ENCODE measurements around the gene UNC13B.

The UNC13B gene

GRCh38 chr9:35374436-35374835 is 212.6 kb downstream of the UNC13B start:
- TF ChIP-seq FOXP2 (optimal IDR thresholded peaks at IDR 0.05; ENCODE audit: borderline replicate concordance, extremely low read depth, extremely low read length, insufficient read depth) (no peak), TAF1 (IDR thresholded peaks at IDR 0.05; ENCODE audit: borderline replicate concordance, insufficient read depth, low read length) (no peak), SIN3A (IDR thresholded peaks at IDR 0.05; ENCODE audit: borderline replicate concordance, insufficient read depth, low read length) (no peak), REST (IDR thresholded peaks at IDR 0.05; ENCODE audit: insufficient read depth in 1 of 2, low read depth in 2 of 2, low read length in 2 of 2) (no peak), POLR2AphosphoS5 (IDR thresholded peaks at IDR 0.05; ENCODE audit: low read depth, low read length) (no peak)

GRCh38 chr9:35374910-35375309 is 213.1 kb downstream of the UNC13B start:
- no peak for TF ChIP-seq TAF1 (IDR thresholded peaks at IDR 0.05; ENCODE audit: borderline replicate concordance, insufficient read depth, low read length)
- no peak for TF ChIP-seq SIN3A (IDR thresholded peaks at IDR 0.05; ENCODE audit: borderline replicate concordance, insufficient read depth, low read length)
- TF ChIP-seq REST (IDR thresholded peaks at IDR 0.05; ENCODE audit: insufficient read depth in 1 of 2, low read depth in 2 of 2, low read length in 2 of 2): no peak
- no peak for TF ChIP-seq FOXP2 (optimal IDR thresholded peaks at IDR 0.05; ENCODE audit: borderline replicate concordance, extremely low read depth, extremely low read length, insufficient read depth)
- TF ChIP-seq POLR2AphosphoS5 (IDR thresholded peaks at IDR 0.05; ENCODE audit: low read depth, low read length): no peak

DNA sequence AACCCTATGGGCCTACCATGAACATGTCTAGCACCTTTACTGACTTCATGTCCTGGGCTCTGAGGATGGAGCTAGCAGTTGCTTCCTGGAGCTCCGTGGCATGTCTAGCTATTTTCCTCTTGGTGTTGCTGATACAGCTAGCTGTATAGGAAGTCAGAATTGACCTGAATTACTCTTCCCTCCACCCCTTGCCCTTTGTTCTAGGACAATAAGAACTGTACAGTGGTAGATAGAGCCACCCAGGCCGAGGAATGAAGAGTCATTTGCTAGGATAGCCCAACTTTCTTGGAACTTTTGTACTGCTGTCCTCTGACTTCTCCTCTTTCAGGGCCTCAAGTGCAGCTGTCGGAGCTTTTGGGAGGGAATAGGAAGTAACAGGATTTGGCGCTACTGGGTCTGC is 218.2 kb downstream of the UNC13B start:
- TF ChIP-seq FOXP2 (optimal IDR thresholded peaks at IDR 0.05; ENCODE audit: borderline replicate concordance, extremely low read depth, extremely low read length, insufficient read depth): no peak
- TF ChIP-seq SIN3A (IDR thresholded peaks at IDR 0.05; ENCODE audit: borderline replicate concordance, insufficient read depth, low read length): no peak
- TF ChIP-seq POLR2AphosphoS5 (IDR thresholded peaks at IDR 0.05; ENCODE audit: low read depth, low read length): no peak
- no peak for TF ChIP-seq REST (IDR thresholded peaks at IDR 0.05; ENCODE audit: insufficient read depth in 1 of 2, low read depth in 2 of 2, low read length in 2 of 2)
- no peak for TF ChIP-seq TAF1 (IDR thresholded peaks at IDR 0.05; ENCODE audit: borderline replicate concordance, insufficient read depth, low read length)

DNA sequence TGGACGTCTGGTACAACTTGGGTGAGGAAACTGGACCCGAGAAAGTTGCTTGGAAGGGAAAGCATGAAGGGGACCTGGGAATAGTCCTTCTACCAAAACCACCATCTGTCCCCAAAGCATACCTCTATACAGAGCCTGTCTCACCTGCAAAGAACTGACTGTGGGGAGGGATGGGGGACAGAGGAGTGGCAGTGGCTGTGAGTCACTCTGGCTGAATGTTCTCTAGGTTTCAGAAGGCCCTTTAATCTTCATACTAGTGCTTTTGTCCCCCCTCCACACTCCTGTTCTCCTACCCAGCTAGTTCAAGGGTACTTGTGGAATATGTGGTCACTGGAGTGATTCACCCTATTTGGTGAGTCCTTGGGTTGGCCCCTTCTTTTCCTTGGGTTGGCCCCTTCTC is 218.8 kb downstream of the UNC13B start:
- TF ChIP-seq SIN3A (IDR thresholded peaks at IDR 0.05; ENCODE audit: borderline replicate concordance, insufficient read depth, low read length): no peak
- no peak for TF ChIP-seq POLR2AphosphoS5 (IDR thresholded peaks at IDR 0.05; ENCODE audit: low read depth, low read length)
- no peak for TF ChIP-seq REST (IDR thresholded peaks at IDR 0.05; ENCODE audit: insufficient read depth in 1 of 2, low read depth in 2 of 2, low read length in 2 of 2)
- no peak for TF ChIP-seq TAF1 (IDR thresholded peaks at IDR 0.05; ENCODE audit: borderline replicate concordance, insufficient read depth, low read length)
- no peak for TF ChIP-seq FOXP2 (optimal IDR thresholded peaks at IDR 0.05; ENCODE audit: borderline replicate concordance, extremely low read depth, extremely low read length, insufficient read depth)

- TF ChIP-seq SIN3A (IDR thresholded peaks at IDR 0.05; ENCODE audit: borderline replicate concordance, insufficient read depth, low read length): no peak
- TF ChIP-seq FOXP2 (optimal IDR thresholded peaks at IDR 0.05; ENCODE audit: borderline replicate concordance, extremely low read depth, extremely low read length, insufficient read depth): no peak
- no peak for TF ChIP-seq REST (IDR thresholded peaks at IDR 0.05; ENCODE audit: insufficient read depth in 1 of 2, low read depth in 2 of 2, low read length in 2 of 2)
- no peak for TF ChIP-seq TAF1 (IDR thresholded peaks at IDR 0.05; ENCODE audit: borderline replicate concordance, insufficient read depth, low read length)
- TF ChIP-seq POLR2AphosphoS5 (IDR thresholded peaks at IDR 0.05; ENCODE audit: low read depth, low read length): no peak
Measured at GRCh38 chr9:35385042-35385441, 223.2 kb downstream of the UNC13B start.
